H9 (cell line): ENCODE data around the gene OGFR. TPM values are rescaled to one million over a fixed set of nuclear protein-coding genes. Genes with fewer than 3 reads are reported as not detected.

Source experiments
- DNase-seq: peaks from one replicate; pipeline ENCODE4 v3.0.0-alpha.2; 2017
- H2AFZ ChIP-seq: one replicate; pipeline ENCODE4 v1.6.1; 2013; ENCODE audit warnings: mild to moderate bottlenecking, low read length, control low read depth, moderate library complexity
- H2AK5ac ChIP-seq: 2 replicates; pipeline ENCODE4 v1.6.1; 2013; ENCODE audit warnings: low read length, control low read depth, mixed read lengths; ENCODE audit not compliant: insufficient read length
- H2BK120ac ChIP-seq: one replicate; pipeline ENCODE4 v1.6.1; 2013; ENCODE audit warnings: low read depth, mild to moderate bottlenecking, low read length, control low read depth, inconsistent platforms; ENCODE audit not compliant: poor library complexity, severe bottlenecking
- H2BK12ac ChIP-seq: 2 replicates; pipeline ENCODE4 v1.6.1; 2013; ENCODE audit warnings: low read length, control low read depth, mixed read lengths, low read depth; ENCODE audit not compliant: insufficient read length
- H2BK15ac ChIP-seq: 2 replicates; pipeline ENCODE4 v1.6.1; 2013; ENCODE audit warnings: low read depth, low read length, control low read depth
- H2BK20ac ChIP-seq: one replicate; pipeline ENCODE4 v1.6.1; 2013; ENCODE audit warnings: low read depth, mild to moderate bottlenecking, low read length, control low read depth, inconsistent platforms; ENCODE audit not compliant: poor library complexity, severe bottlenecking
- H2BK5ac ChIP-seq: 2 replicates; pipeline ENCODE4 v1.6.1; 2013; ENCODE audit warnings: low read length, control low read depth, mixed read lengths; ENCODE audit not compliant: insufficient read length
- H3K14ac ChIP-seq: 2 replicates; pipeline ENCODE4 v1.6.1; 2013; ENCODE audit warnings: low read length, control low read depth; ENCODE audit not compliant: insufficient read depth
- H3K18ac ChIP-seq: 2 replicates; pipeline ENCODE4 v1.6.1; 2013; ENCODE audit warnings: low read depth, mild to moderate bottlenecking, mixed read lengths, low read length, control low read depth; ENCODE audit not compliant: insufficient read length
- H3K23ac ChIP-seq: 2 replicates; pipeline ENCODE4 v1.6.1; 2013; ENCODE audit warnings: low read length, control low read depth, mixed read lengths, low read depth; ENCODE audit not compliant: insufficient read length
- H3K23me2 ChIP-seq: 2 replicates; pipeline ENCODE4 v1.6.1; 2013; ENCODE audit warnings: low read depth, mild to moderate bottlenecking, mixed read lengths, low read length, control low read depth; ENCODE audit not compliant: insufficient read length, poor library complexity, severe bottlenecking
- H3K27ac ChIP-seq: 2 replicates; pipeline ENCODE4 v1.5.1; 2013; ENCODE audit warnings: low read length, control low read depth, mixed read lengths, low read depth; ENCODE audit not compliant: insufficient read length
- H3K27me3 ChIP-seq: 2 replicates; pipeline ENCODE4 v1.6.1; 2013; ENCODE audit warnings: low read length, control low read depth, inconsistent platforms; ENCODE audit not compliant: insufficient read depth
- H3K4ac ChIP-seq: 2 replicates; pipeline ENCODE4 v1.6.1; 2013; ENCODE audit warnings: low read depth, mild to moderate bottlenecking, control low read depth, inconsistent platforms, low read length, moderate library complexity
- H3K4me1 ChIP-seq: 2 replicates; pipeline ENCODE4 v1.6.1; 2013; ENCODE audit warnings: low read length, control low read depth, inconsistent platforms; ENCODE audit not compliant: insufficient read depth
- H3K4me2 ChIP-seq: 2 replicates; pipeline ENCODE4 v1.6.1; 2013; ENCODE audit warnings: low read length, control low read depth, mixed read lengths; ENCODE audit not compliant: insufficient read length, insufficient read depth
- H3K56ac ChIP-seq: 2 replicates; pipeline ENCODE4 v1.6.1; 2013; ENCODE audit warnings: low read depth, mild to moderate bottlenecking, mixed read lengths, low read length, control low read depth; ENCODE audit not compliant: insufficient read length
- H3K79me1 ChIP-seq: 2 replicates; pipeline ENCODE4 v1.6.1; 2013; ENCODE audit warnings: low read depth, mild to moderate bottlenecking, moderate library complexity, low read length, control low read depth, inconsistent platforms; ENCODE audit not compliant: insufficient read depth, poor library complexity, severe bottlenecking
- H3K79me2 ChIP-seq: 2 replicates; pipeline ENCODE4 v1.6.1; 2013; ENCODE audit warnings: low read length, control low read depth, inconsistent platforms; ENCODE audit not compliant: insufficient read depth
- H3K9ac ChIP-seq: 2 replicates; pipeline ENCODE4 v1.6.1; 2013; ENCODE audit warnings: low read length, control low read depth, mixed read lengths; ENCODE audit not compliant: insufficient read length; ENCODE audit errors: extremely low read depth
- H3K9me3 ChIP-seq: one replicate; pipeline ENCODE4 v1.6.1; 2013; ENCODE audit warnings: low read depth, low read length, inconsistent platforms; ENCODE audit not compliant: control insufficient read depth
- H3T11ph ChIP-seq: one replicate; pipeline ENCODE4 v1.6.1; 2013; ENCODE audit warnings: mild to moderate bottlenecking, low read length, control low read depth, inconsistent platforms
- H4K20me1 ChIP-seq: one replicate; pipeline ENCODE4 v1.6.1; 2013; ENCODE audit not compliant: control insufficient read depth, insufficient read length, insufficient read depth
- H4K5ac ChIP-seq: 2 replicates; pipeline ENCODE4 v1.6.1; 2013; ENCODE audit warnings: low read depth, mild to moderate bottlenecking, mixed read lengths, low read length, control low read depth; ENCODE audit not compliant: insufficient read length
- H4K8ac ChIP-seq: replicated peaks from 2 replicates; pipeline ENCODE4 v1.6.1; 2013; ENCODE audit warnings: low read length, control low read depth, mixed read lengths, low read depth; ENCODE audit not compliant: insufficient read length
- H4K91ac ChIP-seq: 2 replicates; pipeline ENCODE4 v1.6.1; 2013; ENCODE audit warnings: low read depth, mild to moderate bottlenecking, moderate library complexity, mixed read lengths, low read length, control low read depth; ENCODE audit not compliant: insufficient read length
- H3K27ac Mint-ChIP-seq, 3 experiments: 2 replicates in 2 of 3; 3 replicates in 1 of 3; pipeline ENCODE4 v1.8.0; 2020 to 2021; ENCODE audit warnings: mixed read lengths in 3 of 3, mild to moderate bottlenecking in 1 of 3, moderate library complexity in 1 of 3
- H3K27me3 Mint-ChIP-seq: 2 replicates; pipeline ENCODE4 v1.8.0; 2021; ENCODE audit warnings: low read depth, mild to moderate bottlenecking, moderate library complexity, mixed read lengths
- H3K36me3 Mint-ChIP-seq, 3 experiments: 2 replicates in 2 of 3; 3 replicates in 1 of 3; pipeline ENCODE4 v1.8.0; 2020 to 2021; ENCODE audit warnings: low read depth in 3 of 3, mixed read lengths in 3 of 3; ENCODE audit not compliant: insufficient read depth in 1 of 3
- H3K4me1 Mint-ChIP-seq, 2 experiments: 2 replicates each; pipeline ENCODE4 v1.8.0; 2020; ENCODE audit warnings: mixed read lengths in 2 of 2
- H3K4me3 Mint-ChIP-seq, 2 experiments: 2 replicates in 1 of 2; 3 replicates in 1 of 2; pipeline ENCODE4 v1.8.0; 2020 to 2021; ENCODE audit warnings: mild to moderate bottlenecking in 2 of 2, mixed read lengths in 2 of 2, moderate library complexity in 1 of 2
- H3K9me3 Mint-ChIP-seq, 2 experiments: 2 replicates in 1 of 2; 3 replicates in 1 of 2; pipeline ENCODE4 v1.8.0; 2020; ENCODE audit warnings: mild to moderate bottlenecking in 2 of 2, mixed read lengths in 2 of 2, moderate library complexity in 1 of 2
- CTCF ChIP-seq: fragments of 200-600 bp; sonication (generic); conservative IDR thresholded peaks from 3 replicates; pipeline ENCODE4 v1.8.0; 2021; ENCODE audit warnings: antibody characterized with exemption, mild to moderate bottlenecking
- WGBS: extraction: QIAGEN DNeasy Blood & Tissue Kit; methylation state at CpG from one replicate; pipeline ENCODE4 v1.1.7; 2013; ENCODE audit warnings: missing lambda C conversion rate, low lambda C conversion rate, mixed read lengths; ENCODE audit not compliant: insufficient read length; ENCODE audit errors: extremely low coverage; 5-methylcytosine and 5-hydroxymethylcytosine counted together
- total RNA-seq: library from RNA; stranded (reverse); gene quantifications from 2 replicates; pipeline ENCODE4 v1.2.1, GENCODE V29; 2021

The OGFR gene
- total RNA-seq, 1 experiment from 2014 or later, result 33.1 TPM

- no peak overlapping the region for H4K91ac ChIP-seq
- no peak overlapping the region for H3K4me2 ChIP-seq
These were observed 22.3 kb upstream of the OGFR start for GRCh38 chr20:62782149-62782892.

More at GRCh38 chr20:62782149-62782892, 22.3 kb upstream of the OGFR start:
- Histone ChIP-seq H2BK5ac (no peak overlapping the region), H2BK12ac (no peak overlapping the region), H3K79me2 (no peaks in the 10 kb centered on the region), H3K23ac (no peak overlapping the region), H3K4me1 (no peaks in the 10 kb centered on the region), H3K9ac (no peak overlapping the region), H3K56ac (no peak overlapping the region), H2AK5ac (no peak overlapping the region), H3K23me2 (no peaks in the 10 kb centered on the region), H2AFZ (no peak overlapping the region), H3K9me3 (no peaks in the 10 kb centered on the region), H2BK120ac (no peak overlapping the region), H3T11ph (no peak overlapping the region), H2BK15ac (no peak overlapping the region), H4K20me1 (no peaks in the 10 kb centered on the region), H3K79me1 (no peaks in the 10 kb centered on the region), H3K18ac (no peak overlapping the region), H3K27ac (no peak overlapping the region), H3K14ac (no peak overlapping the region; the same call in 1 of the 2 replicates), H2BK20ac (no peak overlapping the region), H3K4ac (no peak overlapping the region), H4K5ac (no peak overlapping the region), H3K27me3 (no peaks in the 10 kb centered on the region), H4K8ac (no peak overlapping the region)
- Mint-ChIP-seq H3K4me1 (peaks cover 4 to 5% of the 10 kb centered on the region in 2 experiments), H3K27me3 (peaks cover 4% of the 10 kb centered on the region), H3K9me3 (no peaks in the 10 kb centered on the region), H3K4me3 (no peak overlapping the region), H3K27ac (peak overlapping the region; percentile 41 to 62 (median 50); a peak in 4 of 7 replicates), H3K36me3 (no peaks in the 10 kb centered on the region)
- peak; percentile 72 for DNase-seq
- WGBS, result no CpG with 5 or more reads among the region's 18 CpGs
- TF ChIP-seq CTCF, result 0 out of 3 replicates have a peak, but pooled peaks have one; percentile 23
